HG03095 (cell line): Measurements from ENCODE around the gene ITIH4.
A peak's percentile ranks its signal among the peaks of the same experiment; 100 is the strongest.

Experiments used
- ATAC-seq: cut with Tn5 transposase; IDR thresholded peaks from one replicate; pipeline ENCODE4 v1.9.1; 2021; ENCODE audit warnings: moderate library complexity; ENCODE audit not compliant: unreplicated experiment

Gene ITIH4

DNA sequence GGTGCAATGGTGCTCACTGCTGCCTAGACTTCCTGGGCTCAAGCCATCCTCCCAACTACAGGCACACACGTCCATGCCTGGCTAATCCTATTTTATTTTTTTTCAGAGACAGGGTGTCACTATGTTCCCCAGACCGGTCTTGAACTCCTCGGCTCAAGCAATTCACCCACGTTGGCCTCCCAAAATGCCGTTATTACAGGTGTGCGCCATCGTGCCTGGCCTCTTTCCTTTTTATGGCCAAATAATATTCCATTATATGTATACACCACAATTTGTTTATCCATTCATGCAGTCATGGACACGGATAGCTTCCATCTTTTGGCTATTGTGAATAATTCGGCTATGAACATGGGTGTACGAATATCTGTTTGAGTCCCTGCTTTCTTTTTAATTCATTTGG lies 58.8 kb downstream of the ITIH4 start:
- ATAC-seq = no peak

DNA sequence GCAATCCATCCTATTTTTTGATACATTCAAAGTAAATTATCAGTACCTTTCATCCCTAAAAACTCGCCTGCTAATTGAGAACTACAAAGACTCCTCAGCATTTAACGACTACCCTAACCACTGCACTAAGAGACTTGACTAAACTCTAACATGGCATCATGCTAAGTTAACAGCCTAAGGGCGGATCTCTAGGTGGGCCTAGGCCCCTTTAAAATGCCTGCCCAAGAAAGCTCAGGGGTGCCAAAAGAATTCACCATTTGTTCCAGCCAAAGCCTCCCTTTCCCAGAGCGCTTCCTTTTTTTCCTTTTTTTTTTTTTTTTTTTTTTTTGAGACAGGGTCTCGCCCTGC lies 59.2 kb downstream of the ITIH4 start:
- ATAC-seq = peak; percentile 8

DNA sequence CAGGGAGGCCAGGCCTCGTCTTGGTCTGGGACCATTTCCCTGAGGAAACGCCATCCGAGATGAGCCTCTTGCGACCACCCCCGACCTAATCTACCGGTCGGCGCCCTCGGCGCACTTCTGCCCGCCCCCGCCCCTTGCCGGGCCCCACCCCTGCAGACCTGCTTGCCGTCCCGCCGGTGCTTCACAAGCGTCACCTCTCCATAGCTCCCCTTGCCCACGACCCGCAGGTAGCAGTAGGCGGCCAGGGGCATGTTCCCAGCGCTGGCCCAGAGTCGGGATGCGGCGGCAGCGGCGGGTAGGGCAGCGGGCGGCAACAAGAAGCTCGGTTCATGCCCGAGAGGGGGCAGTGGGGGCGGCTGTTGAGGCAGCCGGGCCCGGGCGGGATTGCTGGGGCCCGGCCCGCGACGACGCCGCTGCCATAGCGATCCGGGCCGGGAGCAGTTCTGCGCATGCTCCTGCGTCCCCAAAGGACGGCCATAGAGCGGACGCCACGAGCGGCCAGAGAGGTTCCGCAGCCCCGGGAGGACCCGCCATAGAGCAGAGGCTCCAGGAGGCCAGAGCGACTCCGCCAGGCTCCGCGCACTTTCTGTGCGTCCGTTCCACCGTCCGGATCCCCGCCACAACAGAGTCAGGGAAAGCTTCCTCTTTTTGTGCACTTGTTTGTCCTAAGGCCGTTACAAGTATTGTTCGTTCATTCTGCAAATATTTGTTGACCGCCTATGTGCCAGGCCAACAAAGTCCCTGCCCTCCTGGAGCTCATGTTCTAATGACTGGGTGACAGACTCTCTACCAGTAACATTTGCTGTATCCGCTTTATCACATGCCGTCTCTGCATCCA lies 59.8 kb downstream of the ITIH4 start, which contains the start of gene NEK4:
NEK4 (minus strand) TSS at position 445 of the 838 bp plus-strand sequence; CDS start at position 251, 194 bp downstream.
- peak; percentile 88 for ATAC-seq

- no peak for ATAC-seq
Measured at GRCh38 chr3:52769786-52770455, 60.6 kb downstream of the ITIH4 start.

GRCh38 chr3:52763466-52763865 lies 67.0 kb downstream of the ITIH4 start:
- ATAC-seq = no peak
